T-helper 22 cell (primary cell): Measurements from ENCODE around the gene ASB2.

Experiments
- DNase-seq: peaks from one replicate; pipeline ENCODE4 v3.0.0-alpha.2; 2020; ENCODE audit warnings: low read depth

Gene ASB2

DNA sequence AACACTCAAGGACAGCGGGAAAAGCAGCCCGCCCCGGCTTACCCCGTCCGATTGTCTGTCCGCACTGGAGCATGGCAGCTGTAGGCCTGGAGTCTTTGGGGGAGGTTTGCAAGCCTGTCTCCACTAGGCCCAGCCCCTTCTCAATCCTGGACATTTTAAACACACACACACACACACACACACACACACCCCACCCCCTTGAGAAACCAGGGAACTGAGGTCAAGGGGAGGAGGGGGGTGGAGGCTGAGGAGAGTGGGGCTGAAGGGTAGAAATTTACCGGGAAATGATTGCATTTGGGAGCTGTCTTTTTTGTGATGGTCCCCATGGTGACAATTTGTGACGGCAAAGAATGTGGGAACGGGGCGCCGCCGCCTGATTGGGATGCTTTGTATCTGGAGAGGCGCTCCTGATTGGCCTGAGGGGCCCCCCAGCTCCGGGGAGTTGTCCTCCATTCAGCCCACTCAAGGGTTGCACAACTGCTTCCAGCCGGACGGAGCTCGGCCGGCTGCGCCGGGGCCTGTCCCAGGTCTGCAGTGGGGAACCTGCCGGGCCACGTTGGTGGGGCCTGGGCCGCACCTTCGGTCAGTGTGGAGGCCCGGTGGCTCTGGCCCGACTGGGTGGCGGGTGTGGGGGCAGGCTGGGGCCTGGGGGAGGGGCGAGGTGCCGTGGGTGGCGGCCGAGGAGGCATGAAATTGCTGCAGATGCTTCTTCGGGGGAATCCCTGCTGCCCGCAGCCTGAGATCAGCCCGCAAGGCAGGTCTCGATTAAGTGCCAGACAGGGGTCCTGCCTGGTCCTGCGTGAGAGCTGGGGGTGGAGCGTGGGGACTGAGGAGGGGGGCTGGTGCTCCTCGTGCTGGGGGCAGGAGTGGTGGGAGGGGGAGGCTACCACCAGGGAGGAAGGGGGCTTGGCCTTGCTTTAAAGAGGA lies 49.2 kb downstream of the ASB2 start, which contains the start of gene FAM181A:
TSS of gene FAM181A (plus strand) at position 472 of the 927 bp plus-strand sequence. CDS start 942 bp downstream, outside the sequence.
- DNase-seq = no peak

GRCh38 chr14:93926245-93926872 lies 50.0 kb downstream of the ASB2 start:
- DNase-seq = no peak

- DNase-seq = no peak
These were observed 50.9 kb downstream of the ASB2 start for GRCh38 chr14:93925374-93925895.

DNA sequence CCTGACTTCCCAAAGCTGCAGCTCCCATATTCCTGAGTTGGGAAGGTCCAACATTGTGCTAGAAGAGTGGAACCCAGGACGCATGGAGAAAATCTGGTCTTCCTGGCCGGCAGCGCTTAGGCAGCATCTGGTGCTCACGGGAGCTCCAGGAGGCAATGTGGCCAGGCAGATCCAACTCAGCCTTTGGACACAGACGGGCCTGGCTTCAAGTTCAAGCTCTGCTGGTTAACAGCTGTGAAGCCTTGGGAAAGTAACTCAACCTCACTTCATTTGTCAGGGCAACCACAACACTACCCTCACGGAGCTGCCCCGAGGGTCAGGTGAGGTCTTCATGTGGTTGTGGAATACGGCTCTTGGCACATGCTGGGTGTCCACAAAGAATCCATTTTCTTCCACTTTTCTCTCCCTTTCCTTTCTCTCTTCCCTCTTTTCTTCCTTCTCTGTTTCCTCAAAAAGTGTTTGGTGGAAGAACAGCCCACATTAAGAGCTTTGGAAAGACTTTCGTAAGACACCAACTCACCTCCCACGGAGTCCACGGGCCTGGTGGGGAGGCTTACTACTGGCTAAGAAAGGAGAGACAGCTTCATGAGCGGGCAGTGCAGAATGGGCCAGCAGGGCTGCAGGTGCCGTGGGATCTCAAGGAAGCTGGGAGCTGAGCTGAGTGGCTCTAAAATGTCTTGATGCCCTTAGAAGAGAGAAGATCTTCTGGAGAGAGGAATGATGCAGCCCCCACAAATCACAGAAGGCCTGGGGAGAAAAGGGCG lies 51.6 kb downstream of the ASB2 start:
- DNase-seq = no peak

- no peak for DNase-seq
These were observed 52.7 kb downstream of the ASB2 start for GRCh38 chr14:93923626-93924025.

DNA sequence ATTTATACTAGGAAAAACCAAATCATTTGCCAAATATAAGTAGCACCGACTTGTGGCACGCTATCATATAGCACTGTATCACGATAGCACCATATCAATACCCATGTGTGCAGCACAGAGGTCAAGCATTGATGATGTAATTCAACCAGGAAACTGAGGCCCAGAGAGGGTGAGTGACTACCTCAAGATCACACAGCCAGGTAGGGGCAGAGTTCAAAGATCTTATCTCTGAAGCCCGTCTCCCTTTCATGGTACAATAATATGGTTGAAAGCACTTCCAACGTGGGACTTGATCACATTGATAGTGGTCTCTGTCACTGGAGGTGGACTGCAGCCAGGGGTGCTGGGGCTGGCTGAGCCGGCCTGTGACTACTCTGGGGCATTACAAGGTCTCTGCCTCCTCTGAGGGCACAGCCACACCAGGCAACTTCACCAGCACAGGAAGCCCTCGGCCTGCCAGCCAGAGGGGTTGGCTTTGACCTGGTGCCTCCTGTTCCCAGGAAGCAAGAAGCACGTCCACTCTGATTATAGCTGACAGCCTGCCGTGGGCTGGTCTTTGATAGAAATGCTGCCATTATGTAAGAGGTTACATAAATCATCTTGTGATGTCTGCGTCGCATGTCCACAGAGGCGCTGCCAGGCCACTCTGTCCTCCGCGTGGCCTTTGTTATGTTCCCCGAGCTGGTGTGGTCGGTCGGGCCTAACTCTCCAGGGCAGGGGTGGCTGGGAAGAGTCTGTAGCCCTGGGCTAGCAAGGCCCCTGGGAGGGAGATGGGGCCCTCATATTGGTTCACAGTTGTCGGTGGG lies 55.2 kb downstream of the ASB2 start:
- no peak for DNase-seq

DNA sequence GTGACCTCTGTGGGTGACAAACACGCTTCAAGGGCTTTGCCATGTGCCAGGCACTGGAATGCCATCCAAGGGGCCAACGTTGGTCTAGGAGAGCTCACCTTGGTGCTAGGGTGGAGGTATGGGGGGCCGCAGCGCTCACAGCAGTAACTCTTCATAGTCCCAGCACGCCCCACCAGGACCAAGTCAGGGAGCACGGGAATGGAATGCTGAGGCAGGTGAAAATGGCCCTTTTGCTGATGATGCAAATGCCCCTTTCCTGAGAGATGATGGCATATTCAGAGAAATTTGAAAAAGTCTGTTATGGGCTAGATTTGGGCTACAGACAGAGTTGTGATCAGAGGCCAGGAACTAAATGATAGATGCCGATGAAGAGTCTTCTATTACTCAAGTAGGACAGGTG lies 59.2 kb downstream of the ASB2 start:
- no peak for DNase-seq

- no peak for DNase-seq
These were observed 59.9 kb downstream of the ASB2 start for GRCh38 chr14:93916498-93916897.

DNA sequence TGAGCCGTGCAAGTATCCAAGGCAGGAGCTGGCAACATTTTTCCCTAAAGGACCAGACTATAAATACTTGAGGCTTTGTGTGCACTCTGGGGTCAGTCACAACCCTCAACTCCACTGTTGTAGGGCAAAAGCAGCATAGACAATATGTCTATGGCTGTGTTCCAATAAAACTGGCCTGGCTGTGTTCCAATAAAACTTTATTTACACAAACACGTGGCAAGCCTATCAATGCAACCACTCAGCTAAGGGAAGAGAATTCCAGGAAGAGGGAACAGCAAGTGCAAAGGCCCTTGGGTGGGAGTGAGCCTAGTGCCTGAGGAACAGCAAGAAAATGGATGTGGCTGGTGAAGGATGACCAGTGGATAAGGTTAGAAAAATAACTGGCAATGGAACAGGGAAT lies 60.6 kb downstream of the ASB2 start:
- no peak for DNase-seq

- DNase-seq = no peak
These were observed 61.2 kb downstream of the ASB2 start for GRCh38 chr14:93915070-93915705.

DNA sequence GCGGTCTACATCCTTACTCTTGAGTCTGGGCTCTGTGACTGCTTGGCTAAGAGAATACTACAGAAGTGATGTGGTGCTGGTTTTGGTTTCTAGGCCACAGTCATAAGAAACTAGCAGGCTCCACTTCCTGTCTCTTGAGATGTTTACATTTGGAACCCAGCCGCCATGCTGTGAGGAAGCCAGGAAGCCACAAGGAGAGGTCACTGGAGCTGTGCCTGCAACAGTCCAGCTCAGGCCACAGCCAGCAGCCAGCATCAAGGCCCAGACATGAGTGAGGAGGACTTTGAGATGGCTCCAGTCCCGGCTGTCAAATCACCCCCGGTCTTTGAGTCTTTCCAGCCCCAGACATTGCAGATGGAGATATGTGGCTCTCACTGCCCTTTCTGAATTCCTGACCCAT lies 62.1 kb downstream of the ASB2 start:
- no peak for DNase-seq

- DNase-seq = no peak
These were observed 63.6 kb downstream of the ASB2 start for GRCh38 chr14:93912782-93913181.

DNA sequence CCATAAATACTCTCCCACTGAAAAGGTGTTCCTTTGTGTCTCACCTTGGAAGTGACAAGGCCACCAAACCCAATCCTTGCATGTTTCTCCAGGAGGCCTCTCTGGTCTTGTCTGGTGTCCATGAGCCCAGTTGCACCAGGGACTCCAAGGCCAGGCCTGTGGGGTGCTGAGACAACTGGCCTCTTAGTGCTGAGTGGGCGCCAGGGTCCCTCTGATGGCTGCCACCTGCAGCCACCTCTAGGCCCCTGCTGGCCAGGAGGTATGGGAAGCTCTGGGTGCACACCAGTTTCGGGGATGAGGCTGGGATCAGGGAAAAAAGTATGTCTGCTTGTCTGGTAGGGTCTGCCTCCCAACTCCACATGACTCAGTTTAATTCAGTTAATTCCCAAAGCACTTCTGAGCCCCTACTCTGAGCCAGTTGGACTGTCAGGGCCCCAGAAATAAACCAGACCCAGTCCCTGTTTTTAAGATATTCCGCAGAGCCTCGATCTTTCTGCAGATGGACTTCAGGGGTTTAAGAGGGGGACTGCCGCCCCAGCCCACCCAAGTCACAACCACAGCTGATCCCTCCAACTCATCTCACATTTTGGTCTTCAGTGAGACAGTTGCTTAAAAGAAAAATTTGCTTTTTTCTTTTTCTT lies 64.3 kb downstream of the ASB2 start:
- no peak for DNase-seq

- DNase-seq = no peak
These were observed 66.8 kb downstream of the ASB2 start for GRCh38 chr14:93909429-93910128.

GRCh38 chr14:93906341-93907329 lies 69.7 kb downstream of the ASB2 start:
- DNase-seq = no peak

GRCh38 chr14:93905623-93906022 lies 70.7 kb downstream of the ASB2 start:
- no peak for DNase-seq

DNA sequence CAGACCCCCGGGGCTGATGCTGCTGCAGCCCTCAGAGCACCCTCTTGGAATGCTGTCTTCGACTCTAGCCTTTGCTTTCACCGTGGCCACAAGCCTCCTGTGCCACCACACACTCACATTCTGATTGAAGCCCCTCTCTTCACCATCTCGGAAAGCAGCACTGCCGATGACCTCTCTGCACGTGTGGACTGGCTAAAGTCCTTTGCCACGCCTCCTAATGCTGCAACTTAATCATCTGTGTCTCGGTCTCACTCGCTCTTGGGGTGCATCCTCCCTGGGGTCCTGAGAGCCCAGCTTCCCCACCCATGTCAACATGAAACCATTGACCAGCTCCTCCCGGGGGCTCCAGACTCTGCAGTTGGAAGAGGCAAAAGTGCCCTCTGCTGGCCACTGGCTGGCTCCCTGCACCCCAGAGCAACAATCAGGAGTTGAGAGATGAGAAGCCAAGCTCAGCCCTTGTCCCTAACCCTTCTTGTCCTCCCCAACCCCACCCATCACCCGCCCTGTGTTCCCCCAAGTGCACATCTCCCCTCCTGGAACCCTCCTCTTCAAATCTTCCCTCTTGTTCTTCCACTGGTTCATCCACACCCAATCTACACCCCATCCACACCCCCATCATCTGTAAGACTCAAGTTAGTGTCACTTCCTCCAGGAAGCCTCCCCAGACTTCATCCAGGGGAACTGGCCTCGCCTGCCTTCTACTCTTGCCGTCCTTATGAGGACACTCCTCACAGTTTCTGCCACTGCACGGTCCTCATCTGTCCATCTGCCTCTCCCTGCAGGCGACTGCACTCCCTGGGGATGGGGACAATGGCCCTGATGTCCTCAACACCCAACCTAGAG lies 72.8 kb downstream of the ASB2 start:
- no peak for DNase-seq
